Measurements from ENCODE around the gene RAB22A. TPM values are rescaled to one million over a fixed set of nuclear protein-coding genes. Genes with fewer than 3 reads are reported as not detected.

RAB22A gene
- total RNA-seq, 1 donor from 2014 or later = 21.2 TPM

- H3K27me3 Mint-ChIP-seq (ENCODE audit: low read depth) = no peaks in the 10 kb centered on the region
- H3K4me3 Mint-ChIP-seq = no peak overlapping the region
- no peak for TF ChIP-seq CTCF (IDR thresholded peaks at IDR 0.05; ENCODE audit: unreplicated experiment)
- no peak for DNase-seq (ENCODE audit: low spot score in 2 of 2, unreplicated experiment in 2 of 2)
- peaks cover 3% of the 10 kb centered on the region for H3K36me3 Mint-ChIP-seq
- H3K27ac Mint-ChIP-seq = peak overlapping the region; percentile 10
- peaks cover 8% of the 10 kb centered on the region for H3K9me3 Mint-ChIP-seq
- H3K4me1 Mint-ChIP-seq = peaks cover 20% of the 10 kb centered on the region
Measured at GRCh38 chr20:58294497-58295455, 14.7 kb upstream of the RAB22A start.

GRCh38 chr20:58296051-58296837 lies 13.3 kb upstream of the RAB22A start:
- Mint-ChIP-seq H3K4me1 (peaks cover 20% of the 10 kb centered on the region), H3K36me3 (peaks cover 3% of the 10 kb centered on the region), H3K4me3 (no peak overlapping the region), H3K27ac (no peak overlapping the region), H3K9me3 (peaks cover 5% of the 10 kb centered on the region), H3K27me3 (ENCODE audit: low read depth) (no peaks in the 10 kb centered on the region)
- DNase-seq (ENCODE audit: low spot score in 2 of 2, unreplicated experiment in 2 of 2) = no peak
- no peak for TF ChIP-seq CTCF (IDR thresholded peaks at IDR 0.05; ENCODE audit: unreplicated experiment)

GRCh38 chr20:58297394-58297793 lies 12.1 kb upstream of the RAB22A start:
- no peaks in the 10 kb centered on the region for H3K27me3 Mint-ChIP-seq (ENCODE audit: low read depth)
- no peaks in the 10 kb centered on the region for H3K9me3 Mint-ChIP-seq
- no peak overlapping the region for H3K4me3 Mint-ChIP-seq
- TF ChIP-seq CTCF (IDR thresholded peaks at IDR 0.05; ENCODE audit: unreplicated experiment) = no peak
- DNase-seq (ENCODE audit: low spot score in 2 of 2, unreplicated experiment in 2 of 2) = no peak
- H3K27ac Mint-ChIP-seq = no peak overlapping the region
- H3K4me1 Mint-ChIP-seq = peaks cover 20% of the 10 kb centered on the region
- H3K36me3 Mint-ChIP-seq = no peaks in the 10 kb centered on the region

- no peaks in the 10 kb centered on the region for H3K36me3 Mint-ChIP-seq
- H3K27ac Mint-ChIP-seq = no peak overlapping the region
- H3K27me3 Mint-ChIP-seq (ENCODE audit: low read depth) = no peaks in the 10 kb centered on the region
- H3K4me3 Mint-ChIP-seq = no peak overlapping the region
- no peak for DNase-seq (ENCODE audit: low spot score in 2 of 2, unreplicated experiment in 2 of 2)
- peaks cover under 1% of the 10 kb centered on the region for H3K4me1 Mint-ChIP-seq
- no peak for TF ChIP-seq CTCF (IDR thresholded peaks at IDR 0.05; ENCODE audit: unreplicated experiment)
- no peaks in the 10 kb centered on the region for H3K9me3 Mint-ChIP-seq
Measured at GRCh38 chr20:58300321-58300720, 9.2 kb upstream of the RAB22A start.

- Mint-ChIP-seq H3K9me3 (no peaks in the 10 kb centered on the region), H3K4me3 (no peak overlapping the region), H3K36me3 (peaks cover 2% of the 10 kb centered on the region), H3K4me1 (peaks cover 4% of the 10 kb centered on the region), H3K27me3 (ENCODE audit: low read depth) (no peaks in the 10 kb centered on the region), H3K27ac (no peak overlapping the region)
- no peak for DNase-seq (ENCODE audit: low spot score in 2 of 2, unreplicated experiment in 2 of 2)
- TF ChIP-seq CTCF (IDR thresholded peaks at IDR 0.05; ENCODE audit: unreplicated experiment) = no peak
Measured at GRCh38 chr20:58303547-58303946, 6.0 kb upstream of the RAB22A start.
